Common myeloid progenitor, CD34-positive (primary cell): ENCODE results near the gene PPP1R13L.
"Not testable (repeated sequence)": the region's sequence is repeated elsewhere in the genome, so short reads cannot be mapped to it uniquely, and the experiment has no call there.

ENCODE experiments used
- CTCF ChIA-PET: fragments of 350-600 bp; sonication (Branson Sonifier 250); formaldehyde crosslinking; loops from one replicate; lab custom pipeline; 2021; ENCODE audit warnings: antibody characterized with exemption; lab: Charles Lee
- POLR2A ChIA-PET: fragments of 350-600 bp; sonication (Branson Sonifier 250); formaldehyde crosslinking; loops from one replicate; lab custom pipeline; 2021; ENCODE audit warnings: antibody characterized with exemption; lab: Charles Lee
- DNase-seq, 3 donors: peaks; one replicate each; pipeline versions ENCODE4 v3.0.0 to v3.0.0-alpha.2; 2013
- H3K27ac ChIP-seq, 2 experiments: 1 replicate in 1 of 2; 2 replicates in 1 of 2; pipeline ENCODE4 v1.7.0; 2013; ENCODE audit warnings: inconsistent platforms in 2 of 2, low read length in 2 of 2, mild to moderate bottlenecking in 2 of 2, low read depth in 1 of 2, moderate library complexity in 1 of 2; ENCODE audit not compliant: severe bottlenecking in 2 of 2, insufficient read depth in 1 of 2, poor library complexity in 1 of 2
- H3K27me3 ChIP-seq, 5 experiments: replicated peaks in 2 of 5; 1 replicate in 3 of 5; 2 replicates in 2 of 5; pipeline versions ENCODE4 v1.6.1 to v1.7.0; 2013; ENCODE audit warnings: low read length in 4 of 5, mild to moderate bottlenecking in 2 of 5, moderate library complexity in 2 of 5, inconsistent platforms in 1 of 5; ENCODE audit not compliant: insufficient read depth in 5 of 5, control insufficient read depth in 4 of 5
- H3K36me3 ChIP-seq, 4 experiments: 1 replicate in 2 of 4; 2 replicates in 2 of 4; pipeline versions ENCODE4 v1.6.1 to v1.7.0; 2013; ENCODE audit warnings: low read length in 3 of 4, control low read depth in 1 of 4, mild to moderate bottlenecking in 1 of 4; ENCODE audit not compliant: control insufficient read depth in 4 of 4, insufficient read depth in 4 of 4
- H3K4me1 ChIP-seq, 4 experiments: 1 replicate in 3 of 4; 2 replicates in 1 of 4; pipeline versions ENCODE4 v1.6.1 to v1.7.1; 2013; ENCODE audit warnings: low read length in 3 of 4, mild to moderate bottlenecking in 3 of 4, control low read depth in 1 of 4, inconsistent platforms in 1 of 4, moderate library complexity in 1 of 4; ENCODE audit not compliant: control insufficient read depth in 4 of 4, insufficient read depth in 4 of 4; ENCODE audit errors: control extremely low read depth in 1 of 4
- H3K4me3 ChIP-seq, 7 experiments: 1 replicate in 4 of 7; 2 replicates in 3 of 7; pipeline versions ENCODE4 v1.5.1 to v1.7.0; 2013; ENCODE audit warnings: mild to moderate bottlenecking in 7 of 7, low read length in 6 of 7, moderate library complexity in 6 of 7, inconsistent platforms in 2 of 7, low read depth in 2 of 7, control low read depth in 1 of 7; ENCODE audit not compliant: insufficient read depth in 4 of 7, control insufficient read depth in 1 of 7; ENCODE audit errors: extremely low read depth in 1 of 7
- H3K9me3 ChIP-seq, 5 experiments: 1 replicate in 4 of 5; 2 replicates in 1 of 5; pipeline versions ENCODE4 v1.6.1 to v1.7.1; 2013; ENCODE audit warnings: low read length in 4 of 5, mild to moderate bottlenecking in 2 of 5, inconsistent platforms in 1 of 5, low read depth in 1 of 5, moderate library complexity in 1 of 5; ENCODE audit not compliant: control insufficient read depth in 4 of 5, insufficient read depth in 2 of 5; ENCODE audit errors: control extremely low read depth in 1 of 5
- WGBS: methylation state at CpG from one replicate; pipeline ENCODE4 v1.1.5; 2013; ENCODE audit not compliant: insufficient coverage; 5-methylcytosine and 5-hydroxymethylcytosine counted together

PPP1R13L gene

GRCh38 chr19:45408121-45408520, 3.3 kb upstream of the PPP1R13L start:
- no peak for DNase-seq
- Histone ChIP-seq H3K36me3 (peaks cover 0 to 14% (median 8%) of the 10 kb centered on the region in 4 experiments), H3K27ac (no peak overlapping the region), H3K4me3 (no peak overlapping the region), H3K27me3 (peaks cover 0 to 21% (median 16%) of the 10 kb centered on the region in 5 experiments), H3K4me1 (peaks cover 5 to 38% (median 34%) of the 10 kb centered on the region in 4 experiments), H3K9me3 (no peaks in the 10 kb centered on the region)
- POLR2A ChIA-PET = no interaction called here
- CTCF ChIA-PET = no interaction called here
- 100% methylated on average over 7 of the region's 8 CpGs for WGBS

- H3K27ac ChIP-seq, POLR2A ChIA-PET: not testable (repeated sequence)
Observed at GRCh38 chr19:45407585-45407984, 2.7 kb upstream of the PPP1R13L start.

GRCh38 chr19:45407091-45407375, 2.2 kb upstream of the PPP1R13L start:
- Histone ChIP-seq H3K27ac (no peak overlapping the region), H3K36me3 (peaks cover 0 to 10% (median 3%) of the 10 kb centered on the region in 4 experiments), H3K9me3 (no peaks in the 10 kb centered on the region), H3K4me3 (peak overlapping the region; percentile 70 to 92 (median 83)), H3K4me1 (peaks cover 5 to 38% (median 38%) of the 10 kb centered on the region in 4 experiments), H3K27me3 (peaks cover 0 to 32% (median 21%) of the 10 kb centered on the region in 5 experiments)
- no peak for DNase-seq
- 0% methylated on average over 9 of the region's 10 CpGs for WGBS
- ChIA-PET CTCF (interaction anchor here (0.9 to 1.0 kb wide), 2 partner anchors 9 to 21 kb away, joined by 3 to 4 read pairs; no protein-coding TSS in a partner anchor), POLR2A (no interaction called here)

More at GRCh38 chr19:45407585-45407984, 2.7 kb upstream of the PPP1R13L start:
- H3K36me3 ChIP-seq, H3K9me3 ChIP-seq, DNase-seq: not testable (repeated sequence)
- Histone ChIP-seq H3K27me3 (peaks cover 0 to 27% (median 21%) of the 10 kb centered on the region in 5 experiments), H3K4me3 (peak overlapping the region in 4 of 7 experiments; percentile 15 to 92 (median 82)), H3K4me1 (peaks cover 5 to 38% (median 36%) of the 10 kb centered on the region in 4 experiments)
- 100% methylated on average over 3 of the region's 5 CpGs for WGBS
- CTCF ChIA-PET = interaction anchor here (0.9 to 1.0 kb wide), 2 partner anchors 9 to 21 kb away, joined by 3 to 4 read pairs; no protein-coding TSS in a partner anchor

- H3K27ac ChIP-seq = peak within 1 kb of the TSS; percentile 96 to 99
- peaks cover 0 to 32% (median 21%) of the 10 kb centered on the region in 5 experiments for H3K27me3 ChIP-seq
- H3K36me3 ChIP-seq = peaks cover 0 to 10% (median 3%) of the 10 kb centered on the region in 4 experiments
- peaks cover 5 to 38% (median 38%) of the 10 kb centered on the region in 4 experiments for H3K4me1 ChIP-seq
- ChIA-PET CTCF (interaction anchor here (0.9 to 1.0 kb wide), 2 partner anchors 10 to 22 kb away, joined by 3 to 4 read pairs; no protein-coding TSS in a partner anchor), POLR2A (no interaction called here)
- WGBS = 0% methylated on average over 43 of the region's 51 CpGs
- peak; percentile 66 to 85 (median 78) for DNase-seq
- peak within 1 kb of the TSS; percentile 70 to 92 (median 83) for H3K4me3 ChIP-seq
- H3K9me3 ChIP-seq = no peaks in the 10 kb centered on the region
Observed at GRCh38 chr19:45406226-45407090, 1.6 kb upstream of the PPP1R13L start, which contains the start of gene POLR1G. Gene POLR1G (plus strand): TSS chr19:45406644. CDS start chr19:45406697, 53 bp downstream.

DNA sequence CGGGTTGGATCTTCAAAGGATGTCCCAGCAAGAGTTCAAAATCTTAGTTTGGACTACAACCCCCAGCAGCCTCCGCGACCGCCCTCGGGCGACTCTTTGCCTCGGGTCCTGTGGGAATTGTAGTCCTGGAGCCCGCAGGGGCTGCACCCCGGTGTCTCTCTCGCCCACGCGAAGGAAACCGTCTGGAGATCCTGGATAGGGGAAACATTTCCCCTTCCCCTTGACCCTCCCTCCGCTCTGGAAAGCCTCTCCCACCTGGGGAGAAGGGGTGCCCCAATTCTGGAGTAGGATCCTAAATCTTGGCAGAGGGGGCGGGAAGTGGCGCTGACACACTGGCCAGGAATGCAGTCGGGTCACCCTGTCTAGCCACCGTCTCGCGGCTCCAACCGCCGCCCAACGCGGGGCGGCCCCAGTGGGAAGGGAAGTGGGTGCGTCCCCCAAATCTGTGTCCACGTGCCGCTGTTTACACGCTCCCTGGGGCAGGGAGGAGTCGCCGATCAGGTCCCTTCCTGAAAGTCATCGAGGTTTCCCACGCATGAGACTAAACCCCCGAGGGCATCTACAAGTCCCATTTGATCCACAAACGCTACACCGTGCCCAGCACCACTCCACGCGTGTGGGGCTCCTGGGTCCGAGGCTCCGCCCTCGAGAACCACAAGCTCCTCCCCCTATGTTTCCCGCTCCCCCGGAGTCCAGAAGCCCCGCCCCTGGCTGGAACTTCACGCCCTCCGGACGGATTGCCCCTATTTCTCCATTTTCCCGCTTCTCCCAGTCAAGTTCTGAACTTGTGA, 761 bp upstream of the PPP1R13L start:
- peaks cover 5 to 38% (median 38%) of the 10 kb centered on the region in 4 experiments for H3K4me1 ChIP-seq
- WGBS = under 1% methylated on average over 37 of the region's 48 CpGs
- POLR2A ChIA-PET = no interaction called here
- CTCF ChIA-PET = interaction anchor here (3.0 to 6.7 kb wide), 4 partner anchors 11 to 80 kb away, joined by 11 to 65 read pairs (median 25); no protein-coding TSS in a partner anchor
- peaks cover 0 to 10% (median 1%) of the 10 kb centered on the region in 4 experiments for H3K36me3 ChIP-seq
- peak overlapping the region; percentile 96 to 99 for H3K27ac ChIP-seq
- peaks cover 0 to 32% (median 21%) of the 10 kb centered on the region in 5 experiments for H3K27me3 ChIP-seq
- peak; percentile 73 to 85 (median 78) for DNase-seq
- peak overlapping the region; percentile 70 to 92 (median 83) for H3K4me3 ChIP-seq
- no peaks in the 10 kb centered on the region for H3K9me3 ChIP-seq

GRCh38 chr19:45403781-45404556, 900 bp downstream of the PPP1R13L start:
- POLR2A ChIA-PET = interaction anchor here (1.6 kb wide), 1 partner anchor 75 kb away, joined by 4 read pairs; no protein-coding TSS in a partner anchor
- Histone ChIP-seq H3K4me1 (peaks cover 5 to 38% (median 36%) of the 10 kb centered on the region in 4 experiments), H3K4me3 (peak overlapping the region in 4 of 7 experiments; percentile 82 to 92 (median 84)), H3K36me3 (peaks cover 0 to 5% (median 1%) of the 10 kb centered on the region in 4 experiments), H3K27ac (peak overlapping the region in 1 of 2 experiments; percentile 43), H3K9me3 (no peaks in the 10 kb centered on the region), H3K27me3 (peaks cover 0 to 44% (median 21%) of the 10 kb centered on the region in 5 experiments)
- CTCF ChIA-PET = interaction anchor here (0.6 to 6.7 kb wide), 9 partner anchors 9 to 81 kb away, joined by 3 to 65 read pairs (median 11); no protein-coding TSS in a partner anchor
- peak; percentile 51 to 70 (median 69) for DNase-seq
- WGBS = 17% methylated on average over 12 of the region's 25 CpGs
